CD4-positive, alpha-beta memory T cell (primary cell): ENCODE measurements around the gene PCSK1N. TPM values are rescaled to one million over a fixed set of nuclear protein-coding genes. Genes with fewer than 3 reads are reported as not detected.

Experiments
- CTCF ChIA-PET: fragments of 350-600 bp; sonication (Branson Sonifier 250); formaldehyde crosslinking; loops from one replicate; lab custom pipeline; 2021; ENCODE audit warnings: inconsistent platforms; ENCODE audit not compliant: partially characterized antibody; lab: Charles Lee
- POLR2A ChIA-PET: fragments of 350-600 bp; sonication (Branson Sonifier 250); formaldehyde crosslinking; loops from one replicate; lab custom pipeline; 2021; ENCODE audit not compliant: partially characterized antibody; lab: Charles Lee
- DNase-seq, 5 donors: peaks; one replicate each; pipeline versions ENCODE4 v3.0.0 to v3.0.0-alpha.2; 2020 to 2022; ENCODE audit warnings: mixed read lengths in 1 of 5
- H3K27ac ChIP-seq: one replicate; pipeline ENCODE4 v1.7.0; 2013; ENCODE audit warnings: low read depth, low read length
- H3K27me3 ChIP-seq: 2 replicates; pipeline ENCODE4 v1.7.0; 2013; ENCODE audit warnings: mild to moderate bottlenecking, low read length, moderate library complexity; ENCODE audit not compliant: insufficient read depth
- H3K36me3 ChIP-seq: 2 replicates; pipeline ENCODE4 v1.7.0; 2013; ENCODE audit warnings: mild to moderate bottlenecking, low read length, moderate library complexity; ENCODE audit not compliant: insufficient read depth
- H3K4me1 ChIP-seq: 2 replicates; pipeline ENCODE4 v1.7.0; 2013; ENCODE audit warnings: mild to moderate bottlenecking, low read length, moderate library complexity; ENCODE audit not compliant: insufficient read depth
- H3K4me3 ChIP-seq, 2 donors: one replicate each; pipeline ENCODE4 v1.7.0; 2013; ENCODE audit warnings: low read length in 2 of 2, mild to moderate bottlenecking in 1 of 2
- H3K9me3 ChIP-seq, 2 donors: one replicate each; pipeline ENCODE4 v1.7.0; 2013; ENCODE audit warnings: low read length in 2 of 2, control low read depth in 1 of 2; ENCODE audit not compliant: control insufficient read depth in 1 of 2
- H3K27ac Mint-ChIP-seq, 7 donors: one replicate each; pipeline ENCODE4 v1.8.0; 2020 to 2021; ENCODE audit warnings: mixed read lengths in 7 of 7, mild to moderate bottlenecking in 6 of 7, inconsistent platforms in 3 of 7, moderate library complexity in 3 of 7
- H3K27me3 Mint-ChIP-seq, 2 donors: one replicate each; pipeline ENCODE4 v1.8.0; 2020 to 2021; ENCODE audit warnings: mixed read lengths in 2 of 2
- H3K36me3 Mint-ChIP-seq, 2 donors: one replicate each; pipeline ENCODE4 v1.8.0; 2020 to 2021; ENCODE audit warnings: mixed read lengths in 2 of 2, inconsistent platforms in 1 of 2, mild to moderate bottlenecking in 1 of 2
- H3K4me1 Mint-ChIP-seq, 4 donors: one replicate each; pipeline ENCODE4 v1.8.0; 2020 to 2021; ENCODE audit warnings: mixed read lengths in 4 of 4, mild to moderate bottlenecking in 1 of 4
- H3K4me3 Mint-ChIP-seq, 8 donors: one replicate each; pipeline ENCODE4 v1.8.0; 2020 to 2021; ENCODE audit warnings: mixed read lengths in 8 of 8, mild to moderate bottlenecking in 7 of 8, moderate library complexity in 6 of 8, inconsistent platforms in 3 of 8
- H3K9me3 Mint-ChIP-seq, 8 donors: one replicate each; pipeline ENCODE4 v1.8.0; 2020 to 2021; ENCODE audit warnings: mixed read lengths in 8 of 8, mild to moderate bottlenecking in 5 of 8, inconsistent platforms in 3 of 8, moderate library complexity in 1 of 8
- intact Hi-C: fragments of 100-400 bp; cut with micrococcal nuclease; formaldehyde crosslinking; loops from one replicate; pipeline ENCODE4 v1.15.1; 2023
- polyA plus RNA-seq, 2 donors: library from polyadenylated mRNA; unstranded; fragments of 300-500 nt; fragmentation: Illumina TruSeq; gene quantifications; one replicate each; pipeline ENCODE4 v1.2.3, GENCODE V29; 2021
- total RNA-seq, 2 experiments: library from RNA; stranded (reverse); gene quantifications; one replicate each; pipeline ENCODE4 v1.2.3, GENCODE V29; 2021

The PCSK1N gene
- total and polyA plus RNA-seq, 4 experiments from 2014 or later = 4.6 to 15.3 (median 7.5) TPM

- ChIA-PET CTCF (no interaction called here), POLR2A (no interaction called here)
- Mint-ChIP-seq H3K36me3 (no peaks in the 10 kb centered on the region), H3K9me3 (no peaks in the 10 kb centered on the region), H3K27ac (no peak overlapping the region), H3K4me3 (no peak overlapping the region), H3K4me1 (peaks cover 0 to 7% (median 4%) of the 10 kb centered on the region in 4 donors), H3K27me3 (peaks cover 0 to 1% of the 10 kb centered on the region in 2 donors)
- intact Hi-C loops = no loop called here
- Histone ChIP-seq H3K27ac (no peak overlapping the region), H3K9me3 (no peaks in the 10 kb centered on the region), H3K4me1 (no peaks in the 10 kb centered on the region), H3K27me3 (no peaks in the 10 kb centered on the region), H3K36me3 (no peaks in the 10 kb centered on the region), H3K4me3 (no peak overlapping the region)
- DNase-seq = no peak
Observed at GRCh38 chrX:48784726-48785125, 50.7 kb downstream of the PCSK1N start.

- no peaks in the 10 kb centered on the region for H3K4me1 Mint-ChIP-seq
- intact Hi-C loops = no loop called here
- no peak overlapping the region for H3K4me3 ChIP-seq
- no peaks in the 10 kb centered on the region for H3K9me3 ChIP-seq
- ChIA-PET CTCF (no interaction called here), POLR2A (no interaction called here)
- peak overlapping the region in 2 of 7 donors; percentile 20 to 51 for H3K27ac Mint-ChIP-seq
- H3K36me3 ChIP-seq = no peaks in the 10 kb centered on the region
- no peaks in the 10 kb centered on the region for H3K27me3 ChIP-seq
- no peak for DNase-seq
- H3K4me3 Mint-ChIP-seq = no peak overlapping the region
- no peaks in the 10 kb centered on the region for H3K4me1 ChIP-seq
- H3K27me3 Mint-ChIP-seq = no peaks in the 10 kb centered on the region
- no peaks in the 10 kb centered on the region for H3K36me3 Mint-ChIP-seq
- no peaks in the 10 kb centered on the region for H3K9me3 Mint-ChIP-seq
- no peak overlapping the region for H3K27ac ChIP-seq
Observed at GRCh38 chrX:48782795-48783194, 52.6 kb downstream of the PCSK1N start.

- Histone ChIP-seq H3K9me3 (no peaks in the 10 kb centered on the region), H3K36me3 (no peaks in the 10 kb centered on the region), H3K4me1 (no peaks in the 10 kb centered on the region), H3K27me3 (no peaks in the 10 kb centered on the region), H3K27ac (no peak overlapping the region), H3K4me3 (no peak overlapping the region)
- intact Hi-C loops = no loop called here
- Mint-ChIP-seq H3K4me3 (no peak overlapping the region), H3K4me1 (no peaks in the 10 kb centered on the region), H3K36me3 (no peaks in the 10 kb centered on the region), H3K27ac (no peak overlapping the region), H3K27me3 (peaks cover 0 to 2% of the 10 kb centered on the region in 2 donors), H3K9me3 (no peaks in the 10 kb centered on the region)
- DNase-seq = no peak
- ChIA-PET CTCF (no interaction called here), POLR2A (no interaction called here)
Observed at GRCh38 chrX:48782216-48782615, 53.2 kb downstream of the PCSK1N start.

GRCh38 chrX:48781705-48782104, 53.7 kb downstream of the PCSK1N start:
- POLR2A ChIA-PET = no interaction called here
- intact Hi-C loops = no loop called here
- H3K27me3 ChIP-seq = no peaks in the 10 kb centered on the region
- H3K9me3 ChIP-seq = no peaks in the 10 kb centered on the region
- Mint-ChIP-seq H3K36me3 (no peaks in the 10 kb centered on the region), H3K9me3 (peaks cover 0 to 2% (median 0%) of the 10 kb centered on the region in 8 donors), H3K4me3 (no peak overlapping the region), H3K27me3 (peaks cover 0 to 2% of the 10 kb centered on the region in 2 donors), H3K4me1 (no peaks in the 10 kb centered on the region), H3K27ac (no peak overlapping the region)
- no peaks in the 10 kb centered on the region for H3K4me1 ChIP-seq
- no peak overlapping the region for H3K27ac ChIP-seq
- CTCF ChIA-PET = no interaction called here
- no peak overlapping the region for H3K4me3 ChIP-seq
- no peak for DNase-seq
- no peaks in the 10 kb centered on the region for H3K36me3 ChIP-seq

Other genes with a start within 250 kb of the PCSK1N start
- 10 to 100 TPM; 47.4 to 49.7 TPM for gene WDR13, start 238.1 kb downstream of the PCSK1N start, total RNA-seq
- 10 to 100 TPM; 41.8 to 67.9 TPM for gene WDR13, start 238.1 kb downstream of the PCSK1N start, polyA plus RNA-seq
- gene WAS, start 151.8 kb downstream of the PCSK1N start, total RNA-seq = 100 to 1,000 TPM; 108 to 110 TPM
- 10 to 100 TPM; 13.4 to 33.8 TPM for gene WAS, start 151.8 kb downstream of the PCSK1N start, polyA plus RNA-seq
- gene SUV39H1, start 138.9 kb downstream of the PCSK1N start, total RNA-seq = 10 to 100 TPM in 1 of 2 experiments, 1 to 10 TPM in 1; 8.7 to 10.2 TPM
- 10 to 100 TPM; 12.4 to 15.6 TPM for gene SUV39H1, start 138.9 kb downstream of the PCSK1N start, polyA plus RNA-seq
- gene GLOD5, start 73.9 kb downstream of the PCSK1N start, total RNA-seq = not detected
- not detected for gene GLOD5, start 73.9 kb downstream of the PCSK1N start, polyA plus RNA-seq
- gene GATA1, start 49.0 kb downstream of the PCSK1N start, total RNA-seq = not detected
- not detected for gene GATA1, start 49.0 kb downstream of the PCSK1N start, polyA plus RNA-seq
- gene HDAC6, start 33.5 kb downstream of the PCSK1N start, total RNA-seq = 100 to 1,000 TPM; 121 to 126 TPM
- 10 to 100 TPM in 1 of 2 donors, 1 to 10 TPM in 1; 9.4 to 25.3 TPM for gene HDAC6, start 33.5 kb downstream of the PCSK1N start, polyA plus RNA-seq
- gene ERAS, start 9.1 kb downstream of the PCSK1N start, total RNA-seq = not detected
- gene ERAS, start 9.1 kb downstream of the PCSK1N start, polyA plus RNA-seq = not detected
- 10 to 100 TPM; 42.6 to 46.2 TPM for gene TIMM17B, start 62.2 kb upstream of the PCSK1N start, total RNA-seq
- 10 to 100 TPM; 65.3 to 69.7 TPM for gene TIMM17B, start 62.2 kb upstream of the PCSK1N start, polyA plus RNA-seq
- gene PQBP1, start 62.3 kb upstream of the PCSK1N start, total RNA-seq = 10 to 100 TPM; 59.6 to 64.4 TPM
- gene PQBP1, start 62.3 kb upstream of the PCSK1N start, polyA plus RNA-seq = 10 to 100 TPM; 80.0 to 94.1 TPM
- gene SLC35A2, start 76.0 kb upstream of the PCSK1N start, total RNA-seq = 10 to 100 TPM; 13.8 to 15.8 TPM
- gene SLC35A2, start 76.0 kb upstream of the PCSK1N start, polyA plus RNA-seq = 10 to 100 TPM; 11.8 to 14.4 TPM
- gene PIM2, start 83.4 kb upstream of the PCSK1N start, total RNA-seq = 100 to 1,000 TPM; 117 to 118 TPM
- gene PIM2, start 83.4 kb upstream of the PCSK1N start, polyA plus RNA-seq = 100 to 1,000 TPM; 396 to 489 TPM
- gene OTUD5, start 122.0 kb upstream of the PCSK1N start, total RNA-seq = 10 to 100 TPM; 92.0 to 94.5 TPM
- gene OTUD5, start 122.0 kb upstream of the PCSK1N start, polyA plus RNA-seq = 10 to 100 TPM; 16.5 to 45.6 TPM
- 1 to 10 TPM; 1.8 to 1.9 TPM for gene KCND1, start 136.2 kb upstream of the PCSK1N start, total RNA-seq
- 1 to 10 TPM in 1 of 2 donors, not detected in 1; 1.0 TPM for gene KCND1, start 136.2 kb upstream of the PCSK1N start, polyA plus RNA-seq
- gene GRIPAP1, start 166.7 kb upstream of the PCSK1N start, total RNA-seq = 100 to 1,000 TPM in 1 of 2 experiments, 10 to 100 TPM in 1; 99.6 to 111 TPM
- gene GRIPAP1, start 166.7 kb upstream of the PCSK1N start, polyA plus RNA-seq = 10 to 100 TPM in 1 of 2 donors, 1 to 10 TPM in 1; 4.8 to 18.7 TPM
- gene TFE3, start 207.7 kb upstream of the PCSK1N start, total RNA-seq = 10 to 100 TPM; 35.5 to 37.6 TPM
- gene TFE3, start 207.7 kb upstream of the PCSK1N start, polyA plus RNA-seq = 1 to 10 TPM; 3.0 to 8.0 TPM
- gene CCDC120, start 223.4 kb upstream of the PCSK1N start, total RNA-seq = 10 to 100 TPM in 1 of 2 experiments, 1 to 10 TPM in 1; 9.8 to 10.6 TPM
- gene CCDC120, start 223.4 kb upstream of the PCSK1N start, polyA plus RNA-seq = under 1 TPM; 0.19 to 0.94 TPM
- 10 to 100 TPM; 25.4 to 28.9 TPM for gene PRAF2, start 238.4 kb upstream of the PCSK1N start, total RNA-seq
- 10 to 100 TPM; 29.3 to 60.1 TPM for gene PRAF2, start 238.4 kb upstream of the PCSK1N start, polyA plus RNA-seq
- 100 to 1,000 TPM; 102 to 126 TPM for gene WDR45, start 244.3 kb upstream of the PCSK1N start, total RNA-seq
- gene WDR45, start 244.3 kb upstream of the PCSK1N start, polyA plus RNA-seq = 10 to 100 TPM; 43.2 to 57.3 TPM